Measurements from ENCODE around the gene NCKAP5. TPM values are rescaled to one million over a fixed set of nuclear protein-coding genes. Genes with fewer than 3 reads are reported as not detected.

NCKAP5 gene
- total RNA-seq, 6 donors from 2014 or later, result 22.1 to 51.1 (median 41.4) TPM

DNA sequence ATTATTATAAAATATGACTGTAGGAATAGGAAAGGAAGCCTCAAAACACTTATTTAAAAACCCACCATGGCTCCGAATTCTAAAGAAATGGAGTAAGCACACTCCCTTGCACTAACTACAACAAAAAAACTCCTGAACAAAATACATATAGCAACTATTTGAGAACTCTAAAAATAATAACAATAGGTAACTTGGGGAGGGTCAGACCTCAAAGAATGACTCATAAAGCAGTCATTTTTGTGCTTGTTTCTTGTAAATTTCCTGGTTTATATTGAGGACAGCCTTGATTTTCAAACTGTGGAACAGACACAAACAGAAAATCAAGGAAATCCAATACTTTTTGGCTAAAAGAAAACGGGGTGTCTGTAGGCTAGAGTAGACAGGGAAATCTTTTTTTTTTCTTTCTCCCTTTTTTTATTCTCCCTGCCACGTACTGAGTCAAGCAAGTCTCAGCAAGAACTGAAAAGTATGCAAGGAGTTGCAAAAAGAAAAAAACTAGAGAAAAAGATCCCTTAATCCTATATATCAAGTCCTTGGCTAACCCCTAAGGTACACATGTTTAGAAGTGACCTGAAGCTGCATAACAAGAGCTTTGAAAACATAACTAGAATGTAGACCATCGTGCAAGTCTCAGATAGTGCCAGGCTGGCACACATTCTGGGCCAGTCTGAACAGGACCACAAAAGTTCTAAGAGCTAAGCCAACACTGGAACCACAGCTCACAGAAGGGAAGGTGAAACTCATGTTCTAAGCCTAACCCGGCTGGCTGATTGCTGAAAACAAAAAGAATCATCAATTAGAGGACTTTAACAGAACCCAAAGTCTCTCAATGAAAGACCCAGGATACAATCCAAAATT is 495.2 kb downstream of the NCKAP5 start:
- no peak overlapping the region for H3K27ac ChIP-seq
- H3K4me1 ChIP-seq, result no peaks in the 10 kb centered on the region
- H3K9me3 ChIP-seq, result no peaks in the 10 kb centered on the region
- ATAC-seq (ENCODE audit: low FRiP score in 2 of 2), result no peak
- no peaks in the 10 kb centered on the region for H3K27me3 ChIP-seq
- TF ChIP-seq POLR2A (IDR thresholded peaks at IDR 0.05) (no peak), EP300 (IDR thresholded peaks at IDR 0.05) (no peak), POLR2AphosphoS5 (IDR thresholded peaks at IDR 0.05) (no peak)
- TF ChIP-seq, protein P1, sequence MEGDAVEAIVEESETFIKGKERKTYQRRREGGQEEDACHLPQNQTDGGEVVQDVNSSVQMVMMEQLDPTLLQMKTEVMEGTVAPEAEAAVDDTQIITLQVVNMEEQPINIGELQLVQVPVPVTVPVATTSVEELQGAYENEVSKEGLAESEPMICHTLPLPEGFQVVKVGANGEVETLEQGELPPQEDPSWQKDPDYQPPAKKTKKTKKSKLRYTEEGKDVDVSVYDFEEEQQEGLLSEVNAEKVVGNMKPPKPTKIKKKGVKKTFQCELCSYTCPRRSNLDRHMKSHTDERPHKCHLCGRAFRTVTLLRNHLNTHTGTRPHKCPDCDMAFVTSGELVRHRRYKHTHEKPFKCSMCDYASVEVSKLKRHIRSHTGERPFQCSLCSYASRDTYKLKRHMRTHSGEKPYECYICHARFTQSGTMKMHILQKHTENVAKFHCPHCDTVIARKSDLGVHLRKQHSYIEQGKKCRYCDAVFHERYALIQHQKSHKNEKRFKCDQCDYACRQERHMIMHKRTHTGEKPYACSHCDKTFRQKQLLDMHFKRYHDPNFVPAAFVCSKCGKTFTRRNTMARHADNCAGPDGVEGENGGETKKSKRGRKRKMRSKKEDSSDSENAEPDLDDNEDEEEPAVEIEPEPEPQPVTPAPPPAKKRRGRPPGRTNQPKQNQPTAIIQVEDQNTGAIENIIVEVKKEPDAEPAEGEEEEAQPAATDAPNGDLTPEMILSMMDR (IDR thresholded peaks at IDR 0.05), result no peak
- no peaks in the 10 kb centered on the region for H3K36me3 ChIP-seq
- H3K4me3 ChIP-seq, result no peak overlapping the region
- WGBS, 2 donors, result 68 to 83% methylated on average over 5 of the region's 5 CpGs
- DNase-seq, result no peak

DNA sequence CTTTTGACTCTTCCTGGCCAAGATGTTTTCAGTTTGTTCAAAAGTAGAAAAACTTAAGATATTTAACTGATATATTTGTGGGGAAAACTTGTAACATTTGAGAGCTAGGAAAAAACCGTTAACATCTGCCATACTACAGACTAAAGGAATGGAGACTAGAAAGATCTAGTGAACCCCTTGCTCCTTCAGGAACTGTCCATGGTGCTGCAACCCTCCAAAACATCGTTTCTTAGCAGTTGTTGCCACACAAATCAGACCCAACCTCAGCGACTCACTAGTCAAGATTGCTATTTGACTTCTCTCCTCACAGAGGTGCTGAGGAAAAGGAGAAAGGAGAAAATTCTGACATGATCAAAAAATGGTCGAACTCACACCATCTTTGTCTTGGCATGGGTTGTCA is 504.5 kb downstream of the NCKAP5 start:
- no peaks in the 10 kb centered on the region for H3K36me3 ChIP-seq
- no peaks in the 10 kb centered on the region for H3K27me3 ChIP-seq
- no peak overlapping the region for H3K4me3 ChIP-seq
- DNase-seq (no peak), ATAC-seq (ENCODE audit: low FRiP score in 2 of 2) (no peak)
- H3K4me1 ChIP-seq, result no peaks in the 10 kb centered on the region
- no peak for TF ChIP-seq EP300 (IDR thresholded peaks at IDR 0.05)
- TF ChIP-seq POLR2AphosphoS5 (IDR thresholded peaks at IDR 0.05), result no peak
- no peak for TF ChIP-seq POLR2A (IDR thresholded peaks at IDR 0.05)
- TF ChIP-seq, protein P1 (IDR thresholded peaks at IDR 0.05), result no peak
- WGBS, 2 donors, result 23 to 31% methylated on average over 4 of the region's 4 CpGs
- H3K9me3 ChIP-seq, result no peaks in the 10 kb centered on the region
- H3K27ac ChIP-seq, result no peak overlapping the region

DNA sequence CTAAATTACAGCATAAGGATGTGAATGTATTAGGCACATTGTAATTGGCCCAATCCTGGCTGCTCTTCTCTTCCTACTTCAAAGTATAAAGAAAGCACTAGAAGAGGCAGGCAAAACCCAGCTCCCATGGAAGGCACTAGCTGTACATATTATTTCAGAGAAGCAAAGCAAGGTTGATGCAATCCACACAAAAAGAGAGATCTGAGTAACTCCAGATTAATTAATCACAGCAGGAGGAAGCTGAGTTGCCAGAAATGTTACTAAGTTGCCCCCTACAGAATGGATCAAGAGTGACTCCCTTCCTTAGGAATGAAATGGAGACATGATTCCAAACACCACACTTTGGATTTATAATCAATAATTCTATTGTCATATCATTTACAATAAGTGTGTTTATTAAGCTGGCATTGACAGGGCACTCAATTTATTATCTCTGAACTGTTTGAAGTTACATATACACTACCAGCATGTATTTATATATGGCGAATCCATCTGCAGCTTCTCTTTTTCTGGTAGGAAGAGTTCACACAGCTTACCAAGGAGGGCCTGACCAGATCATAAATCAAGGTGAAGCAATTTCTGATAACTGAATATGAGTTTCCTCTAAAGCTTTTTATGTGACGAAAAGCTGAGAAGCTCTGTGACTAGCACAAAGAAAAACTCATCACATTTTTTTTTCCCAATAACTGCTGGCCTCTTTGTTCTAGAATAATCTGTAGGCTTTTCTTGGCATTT is 505.2 kb downstream of the NCKAP5 start:
- H3K27ac ChIP-seq, result no peak overlapping the region
- no peaks in the 10 kb centered on the region for H3K27me3 ChIP-seq
- no peak overlapping the region for H3K4me3 ChIP-seq
- 82 to 89% methylated on average over 2 of the region's 2 CpGs for WGBS, 2 donors
- no peak for ATAC-seq (ENCODE audit: low FRiP score in 2 of 2)
- H3K36me3 ChIP-seq, result no peaks in the 10 kb centered on the region
- H3K9me3 ChIP-seq, result no peaks in the 10 kb centered on the region
- no peak for DNase-seq
- TF ChIP-seq EP300 (IDR thresholded peaks at IDR 0.05) (no peak), POLR2AphosphoS5 (IDR thresholded peaks at IDR 0.05) (no peak)
- TF ChIP-seq, protein P1 (IDR thresholded peaks at IDR 0.05), result no peak
- H3K4me1 ChIP-seq, result no peaks in the 10 kb centered on the region

DNA sequence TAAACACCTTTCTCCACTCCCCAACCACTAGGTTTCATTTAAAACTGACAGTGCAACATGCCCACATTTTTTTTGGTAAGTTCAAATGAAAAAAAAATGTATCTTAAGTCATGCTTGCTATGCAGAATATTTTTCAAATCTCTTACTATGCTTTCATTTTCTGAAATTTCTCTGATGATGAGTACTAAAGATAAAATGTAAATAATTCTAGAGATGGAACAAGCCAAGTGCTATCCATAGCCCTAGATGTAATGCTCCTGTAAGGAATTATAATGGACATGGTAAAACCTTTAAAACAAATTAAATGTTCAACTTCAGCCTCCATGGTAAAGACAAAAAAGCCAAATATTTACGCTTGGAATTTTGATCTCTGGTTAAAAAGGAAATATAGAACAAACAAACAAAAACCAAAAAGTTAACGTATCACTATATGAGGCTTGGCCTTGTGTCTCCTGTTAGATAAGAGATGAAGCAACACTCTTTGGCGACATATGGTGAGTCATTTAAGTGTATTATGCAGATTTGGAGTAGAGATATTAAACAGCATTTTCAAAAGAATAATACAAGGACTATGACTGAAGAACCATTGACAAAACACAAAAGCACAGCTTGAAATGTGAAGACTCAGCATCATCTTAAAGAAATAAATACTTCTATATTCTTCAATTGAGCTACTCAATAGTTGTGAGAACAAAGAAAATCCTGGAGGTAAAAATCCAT is 506.2 kb downstream of the NCKAP5 start:
- no peak overlapping the region for H3K27ac ChIP-seq
- DNase-seq, result no peak
- ATAC-seq (ENCODE audit: low FRiP score in 2 of 2), result no peak
- no peaks in the 10 kb centered on the region for H3K36me3 ChIP-seq
- H3K27me3 ChIP-seq, result no peaks in the 10 kb centered on the region
- 65 to 81% methylated on average over 3 of the region's 3 CpGs for WGBS, 2 donors
- H3K4me1 ChIP-seq, result no peaks in the 10 kb centered on the region
- H3K9me3 ChIP-seq, result no peaks in the 10 kb centered on the region
- TF ChIP-seq POLR2AphosphoS5 (IDR thresholded peaks at IDR 0.05) (no peak), POLR2A (IDR thresholded peaks at IDR 0.05) (no peak), EP300 (IDR thresholded peaks at IDR 0.05) (no peak)
- TF ChIP-seq, protein P1 (IDR thresholded peaks at IDR 0.05), result no peak
- H3K4me3 ChIP-seq, result no peak overlapping the region

Data from upper lobe of left lung (tissue), 6 donors.